ENCODE data around the gene GRM8.

Gene GRM8

DNA sequence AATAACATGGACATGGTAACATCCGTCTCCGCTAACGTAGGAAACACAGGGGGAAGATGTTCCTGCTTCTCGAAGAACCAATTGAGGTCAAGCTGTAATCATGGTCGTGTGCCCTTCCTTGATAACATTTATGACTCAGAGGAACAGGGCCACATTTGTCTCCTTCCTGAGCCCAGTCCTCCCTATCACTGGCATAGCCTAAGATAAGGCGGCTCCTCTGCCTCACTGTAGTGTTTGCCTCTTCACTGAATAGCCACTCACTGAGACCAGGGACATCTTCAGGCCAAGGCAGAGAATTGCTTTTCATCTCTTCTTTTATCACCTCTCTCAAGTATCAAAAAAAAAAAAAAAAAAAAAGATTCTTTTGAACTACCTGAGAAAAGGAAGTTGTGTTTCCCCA lies 5.4 kb upstream of the GRM8 start:
- no peak for TF ChIP-seq CTCF (conservative IDR thresholded peaks at IDR 0.05)
- H3K27ac ChIP-seq: no peak overlapping the region

DNA sequence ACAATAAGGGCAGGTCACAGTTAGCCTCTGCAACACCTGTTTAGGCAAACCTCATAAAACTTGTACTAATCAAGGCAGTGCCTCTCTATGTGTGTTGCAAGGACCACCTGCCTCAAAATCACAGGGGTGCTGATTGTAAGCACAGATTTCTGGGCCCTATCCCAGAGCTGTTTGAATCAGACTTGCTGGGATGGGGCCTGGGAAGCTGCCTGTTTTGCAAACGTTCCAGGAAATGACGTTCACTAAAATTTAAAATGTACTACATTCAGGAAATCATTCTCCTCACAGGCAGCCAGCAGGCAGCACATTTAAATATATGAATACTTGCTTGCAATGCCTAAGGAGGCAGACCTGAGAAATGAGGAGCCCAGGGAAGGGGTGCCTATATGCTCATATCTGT lies 4.3 kb upstream of the GRM8 start:
- TF ChIP-seq CTCF (conservative IDR thresholded peaks at IDR 0.05): no peak
- H3K27ac ChIP-seq: no peak overlapping the region

GRCh38 chr7:127256041-127256725 lies 3.4 kb upstream of the GRM8 start:
- no peak overlapping the region for H3K27ac ChIP-seq
- no peak for TF ChIP-seq CTCF (conservative IDR thresholded peaks at IDR 0.05)

DNA sequence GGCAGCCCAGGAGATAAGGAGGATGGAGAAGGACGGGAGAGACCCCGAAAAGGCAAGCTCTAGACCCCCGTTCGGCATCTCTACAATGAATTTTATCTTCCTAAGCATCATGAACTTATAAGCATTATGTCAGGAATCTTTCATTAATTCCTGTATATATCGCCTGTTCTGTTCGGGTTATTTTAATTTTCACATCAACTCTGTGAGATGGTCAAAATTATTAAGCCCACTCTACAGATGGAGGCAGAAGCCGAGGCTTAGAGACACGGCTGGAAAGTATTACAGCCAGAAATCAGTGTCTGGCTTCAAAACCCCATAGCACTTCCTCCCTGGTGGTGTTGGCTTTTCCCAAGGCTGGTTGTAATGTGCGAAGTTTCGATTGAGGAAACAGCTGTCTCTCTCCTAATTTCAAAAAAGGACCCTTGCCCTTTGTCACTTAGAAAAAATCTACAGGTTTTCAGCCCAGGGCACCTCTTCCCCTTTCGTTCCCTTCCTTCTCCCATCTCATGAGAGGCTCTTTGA lies 1.5 kb upstream of the GRM8 start:
- TF ChIP-seq CTCF (conservative IDR thresholded peaks at IDR 0.05): no peak; the same call in 1 of the 2 replicates
- H3K27ac ChIP-seq: no peak overlapping the region

GRCh38 chr7:127253281-127254162 lies 781 bp upstream of the GRM8 start:
- H3K27ac ChIP-seq: peak overlapping the region; percentile 48; the same call in 1 of the 2 replicates
- TF ChIP-seq CTCF (conservative IDR thresholded peaks at IDR 0.05): peak; percentile 98

DNA sequence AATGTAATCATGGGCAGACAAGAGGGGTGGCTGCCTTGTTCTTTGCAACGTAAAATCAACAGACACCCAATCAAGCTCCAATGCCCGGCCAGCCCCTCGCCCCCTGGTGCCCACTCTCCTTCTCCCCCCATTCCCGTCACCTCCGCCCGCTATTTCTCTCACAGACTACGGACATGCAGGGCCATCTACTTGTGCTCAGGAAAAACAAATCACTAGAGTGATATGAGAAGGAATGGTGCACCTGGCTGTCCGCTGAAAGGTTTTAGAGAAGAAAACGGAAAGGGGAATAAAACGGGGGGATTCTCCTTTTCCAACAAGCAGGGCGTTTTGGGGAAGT lies 396 bp downstream of the GRM8 start:
- TF ChIP-seq CTCF (conservative IDR thresholded peaks at IDR 0.05): no peak
- H3K27ac ChIP-seq: no peak overlapping the region; the same call in 1 of the 2 replicates
